ENCODE results near the gene TLK2. TPM values are rescaled to one million over a fixed set of nuclear protein-coding genes. Genes with fewer than 3 reads are reported as not detected.
A peak's percentile ranks its signal among the peaks of the same experiment; 100 is the strongest.

The TLK2 gene
- total and polyA plus RNA-seq, 12 donors: 9.2 to 41.9 (median 31.5) TPM

GRCh38 chr17:62597150-62597549 is 118.5 kb downstream of the TLK2 start:
- Histone ChIP-seq H3K4me1 (peaks cover 0 to 12% (median 0%) of the 10 kb centered on the region in 9 donors), H3K27ac (no peak overlapping the region), H3K4me3 (no peak overlapping the region), H3K27me3 (no peaks in the 10 kb centered on the region), H3K36me3 (peaks cover 0 to 99% (median 32%) of the 10 kb centered on the region in 9 donors), H3K9me3 (peaks cover 0 to 15% (median 0%) of the 10 kb centered on the region in 11 donors)
- intact Hi-C loops (cut with DNase I): no loop called here
- DNase-seq (no peak), ATAC-seq (no peak)
- 82 to 86% methylated on average over 2 of the region's 2 CpGs for WGBS, 2 donors
- TF ChIP-seq CTCF (IDR thresholded peaks at IDR 0.05): no peak

GRCh38 chr17:62597920-62598319 is 119.3 kb downstream of the TLK2 start:
- Histone ChIP-seq H3K27me3 (no peaks in the 10 kb centered on the region), H3K27ac (no peak overlapping the region), H3K4me3 (no peak overlapping the region), H3K36me3 (peaks cover 0 to 99% (median 39%) of the 10 kb centered on the region in 9 donors), H3K4me1 (peaks cover 0 to 12% (median 0%) of the 10 kb centered on the region in 9 donors), H3K9me3 (peaks cover 0 to 15% (median 0%) of the 10 kb centered on the region in 11 donors)
- intact Hi-C loops (cut with DNase I): no loop called here
- ATAC-seq (peak in 2 of 8 donors; percentile 29 to 61), DNase-seq (no peak)
- TF ChIP-seq CTCF (IDR thresholded peaks at IDR 0.05): no peak
- WGBS, 2 donors: 77 to 89% methylated on average over 2 of the region's 2 CpGs

GRCh38 chr17:62599964-62600657 is 121.5 kb downstream of the TLK2 start:
- H3K36me3 ChIP-seq: peaks cover 0 to 100% (median 39%) of the 10 kb centered on the region in 9 donors

GRCh38 chr17:62600805-62601204 is 122.2 kb downstream of the TLK2 start:
- Histone ChIP-seq H3K27ac (peak overlapping the region in 1 of 10 donors; percentile 21), H3K9me3 (peaks cover 0 to 4% (median 0%) of the 10 kb centered on the region in 11 donors), H3K4me3 (no peak overlapping the region), H3K36me3 (peaks cover 0 to 100% (median 39%) of the 10 kb centered on the region in 9 donors), H3K4me1 (peaks cover 0 to 12% (median 0%) of the 10 kb centered on the region in 9 donors), H3K27me3 (no peaks in the 10 kb centered on the region)
- TF ChIP-seq CTCF (IDR thresholded peaks at IDR 0.05): no peak
- DNase-seq: no peak
- 69 to 73% methylated on average over 1 of the region's 1 CpG for WGBS, 2 donors
- intact Hi-C loops (cut with DNase I): no loop called here
- peak in 4 of 8 donors; percentile 34 to 59 (median 45) for ATAC-seq

More at GRCh38 chr17:62599964-62600657, 121.5 kb downstream of the TLK2 start:
- peaks cover 0 to 11% (median 0%) of the 10 kb centered on the region in 11 donors for H3K9me3 ChIP-seq
- 92 to 93% methylated on average over 6 of the region's 6 CpGs for WGBS, 2 donors
- intact Hi-C loops (cut with DNase I): no loop called here
- ATAC-seq: no peak
- H3K4me1 ChIP-seq: peaks cover 0 to 12% (median 0%) of the 10 kb centered on the region in 9 donors
- H3K4me3 ChIP-seq: no peak overlapping the region
- H3K27me3 ChIP-seq: no peaks in the 10 kb centered on the region
- DNase-seq: no peak
- H3K27ac ChIP-seq: peak overlapping the region in 1 of 10 donors; percentile 24
- TF ChIP-seq CTCF (IDR thresholded peaks at IDR 0.05): no peak
